ENCODE results near the gene EXOC3. TPM values are rescaled to one million over a fixed set of nuclear protein-coding genes. Genes with fewer than 3 reads are reported as not detected.
A peak's percentile ranks its signal among the peaks of the same experiment; 100 is the strongest.

EXOC3 gene
- total and polyA plus RNA-seq, 2 of the 8 experiments (the other 6 are each of a cell fraction or from before 2014, with no cell fraction given) = 14.4 to 30.0 TPM

GRCh38 chr5:494667-495255 is 51.8 kb downstream of the EXOC3 start:
- no peak overlapping the region for H4K91ac ChIP-seq (replicated peaks; ENCODE audit: insufficient read length, low read length)
- H4K5ac ChIP-seq (ENCODE audit: insufficient read length, low read depth, low read length) = no peak overlapping the region
- ChIA-PET CTCF (ENCODE audit: partially characterized antibody) (no interaction called here), POLR2A (ENCODE audit: partially characterized antibody) (interaction anchor here (0.9 to 1.0 kb wide), 2 partner anchors 19 to 43 kb away, joined by 3 to 4 read pairs; no protein-coding TSS in a partner anchor)
- TF ChIP-seq CHD2 (IDR thresholded peaks at IDR 0.05; ENCODE audit: low read length) = no peak
- TF ChIP-seq E2F6 (IDR thresholded peaks at IDR 0.05) = peak; percentile 44
- no peak for TF ChIP-seq CBX5 (IDR thresholded peaks at IDR 0.05; ENCODE audit: low read depth, low read length)
- no peak for DNase-seq (ENCODE audit: low read depth in 1 of 2, low spot score in 2 of 2)
- no peak overlapping the region for H2AFZ ChIP-seq (ENCODE audit: low read length)
- no peak for FAIRE-seq
- peak overlapping the region; percentile 28 for H4K8ac ChIP-seq (ENCODE audit: extremely low read depth, insufficient read depth, low read length)
- H3K9ac ChIP-seq (replicated peaks in 1 of 4; ENCODE audit: extremely low read depth in 1 of 4, low read depth in 3 of 4, low read length in 3 of 4) = no peak overlapping the region
- H3K23me2 ChIP-seq (ENCODE audit: low read depth, low read length) = 0 out of 2 replicates have a peak, but pooled peaks cover 1% of the 10 kb centered on the region
- H2BK15ac ChIP-seq (ENCODE audit: low read length) = no peak overlapping the region
- peaks cover 0 to 22% (median 5%) of the 10 kb centered on the region in 4 experiments; a peak in 4 of 7 replicates for H3K4me1 ChIP-seq (replicated peaks in 1 of 4; ENCODE audit: control insufficient read depth in 3 of 4, insufficient read depth in 4 of 4, low read length in 3 of 4)
- H2BK12ac ChIP-seq (ENCODE audit: low read depth, low read length) = no peak overlapping the region
- H3K4me2 ChIP-seq (ENCODE audit: insufficient read depth in 1 of 2, low read depth in 2 of 2, low read length in 2 of 2) = peak overlapping the region; percentile 8 to 36; a peak in 2 of 4 replicates
- no peaks in the 10 kb centered on the region for H3K79me2 ChIP-seq (ENCODE audit: control insufficient read depth in 1 of 2, insufficient read depth in 2 of 2, low read length in 2 of 2)
- no peak overlapping the region for H2BK120ac ChIP-seq (replicated peaks; ENCODE audit: low read depth, low read length)
- H3K9me3 ChIP-seq (ENCODE audit: insufficient read depth in 2 of 2, low read depth in 1 of 2, low read length in 1 of 2) = no peaks in the 10 kb centered on the region
- H3K27ac ChIP-seq (ENCODE audit: low read depth, low read length) = no peak overlapping the region
- no peak overlapping the region for H2BK20ac ChIP-seq (ENCODE audit: low read length)
- no peak overlapping the region for H3K14ac ChIP-seq (ENCODE audit: insufficient read length)
- no peaks in the 10 kb centered on the region for H3K36me3 ChIP-seq (ENCODE audit: control insufficient read depth in 2 of 4, insufficient read depth in 4 of 4, low read length in 3 of 4)
- H3K4me3 ChIP-seq (ENCODE audit: extremely low read depth in 1 of 4, insufficient read depth in 2 of 4, low read depth in 3 of 4, low read length in 4 of 4) = peak overlapping the region in 1 of 4 experiments; percentile 43; a peak in 1 of 8 replicates
- no peaks in the 10 kb centered on the region for H4K20me1 ChIP-seq (replicated peaks in 1 of 2; ENCODE audit: control insufficient read depth in 1 of 2, insufficient read depth in 2 of 2, low read length in 2 of 2)
- H3K56ac ChIP-seq (replicated peaks; ENCODE audit: insufficient read length, low read depth, low read length) = no peak overlapping the region
- H2BK5ac ChIP-seq (ENCODE audit: low read depth, low read length) = no peak overlapping the region
- H2AK5ac ChIP-seq (ENCODE audit: low read depth, low read length) = no peak overlapping the region
- peaks cover 0 to 32% (median 25%) of the 10 kb centered on the region in 4 experiments; a peak in 6 of 7 replicates for H3K27me3 ChIP-seq (replicated peaks in 1 of 4; ENCODE audit: control insufficient read depth in 3 of 4, extremely low read depth in 1 of 4, insufficient read depth in 3 of 4, low read length in 3 of 4)
- H3K23ac ChIP-seq (ENCODE audit: insufficient read length) = no peak overlapping the region
- H3K79me1 ChIP-seq (ENCODE audit: low read depth, low read length) = no peaks in the 10 kb centered on the region
- H3K4ac ChIP-seq (replicated peaks; ENCODE audit: insufficient read length, low read depth, low read length) = no peak overlapping the region
- WGBS, 2 experiments (ENCODE audit: extremely low coverage in 1 of 2, insufficient coverage in 1 of 2, insufficient read length in 1 of 2, insufficient replicate concordance in 2 of 2, low coverage in 1 of 2, low lambda C conversion rate in 2 of 2, missing lambda C conversion rate in 1 of 2) = 91% methylated on average over 23 of the region's 38 CpGs; no CpG with 5 or more reads in 1 of the 2 experiments
- H3K18ac ChIP-seq (ENCODE audit: extremely low read depth, low read length) = no peak overlapping the region; the same call in 1 of the 2 replicates
